SK-N-SH (cell line): ENCODE data around the gene NELFA. TPM values are rescaled to one million over a fixed set of nuclear protein-coding genes. Genes with fewer than 3 reads are reported as not detected.
"Not testable (repeated sequence)": the region's sequence is repeated elsewhere in the genome, so short reads cannot be mapped to it uniquely, and the experiment has no call there.

Experiments
- CTCF ChIA-PET: fragments of 300-600, 350-600 bp; formaldehyde crosslinking; extraction: SDS; loops from one replicate; lab custom pipeline; 2021; lab: Yijun Ruan, JAX
- POLR2A ChIA-PET: fragments of 350-600 bp; sonication (Branson Sonifier 250); formaldehyde crosslinking; extraction: SDS; loops from one replicate; lab custom pipeline; 2020; ENCODE audit warnings: antibody characterized with exemption, inconsistent platforms; lab: Yijun Ruan, JAX
- DNase-seq: peaks from one replicate; pipeline ENCODE4 v3.0.0; 2012
- H2AFZ ChIP-seq: fragments of 200-600 bp; sonication (generic); 2 replicates; pipeline ENCODE4 v1.8.1; 2016; ENCODE audit warnings: antibody characterized with exemption, mild to moderate bottlenecking, low read depth
- H3F3A ChIP-seq: fragments of 200-600 bp; sonication (generic); replicated peaks from 2 replicates; pipeline ENCODE3; 2016; ENCODE audit warnings: antibody characterized with exemption, mild to moderate bottlenecking; ENCODE audit not compliant: insufficient read depth
- H3K27ac ChIP-seq, 2 experiments: fragments of 200-500 bp in 1 of 2; fragments of 200-600 bp in 1 of 2; sonication (Bioruptor generic) in 1 of 2; sonication (generic), shearing (Covaris generic) in 1 of 2; 2 replicates each; pipeline versions ENCODE4 v1.5.1 to v1.6.1; 2014 to 2016; ENCODE audit warnings: low read depth in 2 of 2, inconsistent platforms in 1 of 2, low read length in 1 of 2, mild to moderate bottlenecking in 1 of 2, mixed read lengths in 1 of 2
- H3K27me3 ChIP-seq: fragments of 200-600 bp; sonication (generic), shearing (Covaris generic); 2 replicates; pipeline ENCODE4 v1.6.1; 2016; ENCODE audit warnings: mixed run types; ENCODE audit not compliant: insufficient read depth
- H3K36me3 ChIP-seq, 2 experiments: fragments of 200-500 bp in 1 of 2; fragments of 200-600 bp in 1 of 2; sonication (Bioruptor generic) in 1 of 2; sonication (generic) in 1 of 2; replicated peaks in 1 of 2; 2 replicates each; pipeline versions ENCODE3 to v1.5.1; 2014 to 2016; ENCODE audit warnings: low read length in 1 of 2, mild to moderate bottlenecking in 1 of 2; ENCODE audit not compliant: insufficient read depth in 2 of 2, control insufficient read depth in 1 of 2
- H3K4me1 ChIP-seq, 2 experiments: fragments of 200-500 bp in 1 of 2; fragments of 200-600 bp in 1 of 2; sonication (Bioruptor generic) in 1 of 2; sonication (generic), shearing (Covaris generic) in 1 of 2; 2 replicates each; pipeline versions ENCODE4 v1.5.1 to v1.6.1; 2014 to 2016; ENCODE audit warnings: low read depth in 1 of 2, low read length in 1 of 2, mixed run types in 1 of 2; ENCODE audit not compliant: insufficient read depth in 2 of 2, control insufficient read depth in 1 of 2
- H3K4me2 ChIP-seq: fragments of 200-600 bp; sonication (generic), shearing (Covaris generic); 2 replicates; pipeline ENCODE4 v1.6.1; 2017; ENCODE audit warnings: mixed run types
- H3K4me3 ChIP-seq, 2 experiments: fragments of 200-500 bp in 1 of 2; fragments of 200-600 bp in 1 of 2; sonication (Bioruptor generic) in 1 of 2; sonication (generic), shearing (Covaris generic) in 1 of 2; 2 replicates each; pipeline versions ENCODE4 v1.5.1 to v1.8.1; 2014 to 2016; ENCODE audit warnings: low read depth in 2 of 2, inconsistent platforms in 1 of 2, low read length in 1 of 2, mild to moderate bottlenecking in 1 of 2, mixed read lengths in 1 of 2, moderate library complexity in 1 of 2
- H3K79me2 ChIP-seq: fragments of 200-600 bp; sonication (generic); 2 replicates; pipeline ENCODE4 v1.8.1; 2017; ENCODE audit warnings: mild to moderate bottlenecking; ENCODE audit not compliant: insufficient read depth
- H3K9ac ChIP-seq: fragments of 200-600 bp; sonication (generic); 2 replicates; pipeline ENCODE4 v1.6.1; 2017; ENCODE audit warnings: mixed run types
- H3K9me2 ChIP-seq: fragments of 200-600 bp; sonication (generic); 2 replicates; pipeline ENCODE4 v1.6.1; 2017; ENCODE audit warnings: mixed run types
- H3K9me3 ChIP-seq: fragments of 200-600 bp; sonication (generic); 2 replicates; pipeline ENCODE4 v1.6.1; 2017; ENCODE audit warnings: mixed run types, mild to moderate bottlenecking, moderate library complexity
- H4K20me1 ChIP-seq: fragments of 200-600 bp; sonication (generic); 2 replicates; pipeline ENCODE4 v1.6.1; 2017; ENCODE audit warnings: mild to moderate bottlenecking, mixed run types; ENCODE audit not compliant: insufficient read depth
- CHD2 ChIP-seq: fragments of 150-350 bp; IDR thresholded peaks from 2 replicates; pipeline ENCODE4 v1.6.1; 2018; ENCODE audit warnings: low read length; ENCODE audit not compliant: partially characterized antibody
- CTCF ChIP-seq: fragments of 200-600 bp; sonication (generic); IDR thresholded peaks from 2 replicates; pipeline ENCODE4 v1.6.1; 2017; ENCODE audit warnings: antibody characterized with exemption, mild to moderate bottlenecking, moderate library complexity
- ELF1 ChIP-seq: IDR thresholded peaks from 2 replicates; pipeline ENCODE4 v1.4.0; 2012
- EZH2phosphoT487 ChIP-seq: fragments of 200-600 bp; sonication (generic); IDR thresholded peaks from 2 replicates; pipeline ENCODE4 v1.6.1; 2017; ENCODE audit warnings: low read depth, mixed run types, mild to moderate bottlenecking, antibody characterized with exemption, moderate library complexity, borderline replicate concordance
- FOXM1 ChIP-seq: IDR thresholded peaks from 2 replicates; pipeline ENCODE4 v1.4.0; 2012; ENCODE audit warnings: low read depth, mild to moderate bottlenecking
- IRF3 ChIP-seq: fragments of 150-350 bp; IDR thresholded peaks from 2 replicates; pipeline ENCODE4 v1.6.1; 2016; ENCODE audit warnings: mild to moderate bottlenecking, low read depth, low read length
- JUND ChIP-seq: IDR thresholded peaks from 2 replicates; pipeline ENCODE4 v1.4.0; 2012
- MEF2A ChIP-seq: IDR thresholded peaks from 2 replicates; pipeline ENCODE4 v1.4.0; 2012; ENCODE audit warnings: low read depth, borderline replicate concordance
- NRF1 ChIP-seq: IDR thresholded peaks from 2 replicates; pipeline ENCODE4 v1.6.1; 2012; ENCODE audit warnings: low read depth, mild to moderate bottlenecking, low read length
- RCOR1 ChIP-seq: fragments of 150-350 bp; IDR thresholded peaks from 2 replicates; pipeline ENCODE4 v1.6.1; 2017; ENCODE audit warnings: antibody characterized with exemption, low read length
- RXRA ChIP-seq: IDR thresholded peaks from 2 replicates; pipeline ENCODE4 v1.4.0; 2012; ENCODE audit warnings: low read depth, mild to moderate bottlenecking, borderline replicate concordance
- SIN3A ChIP-seq: IDR thresholded peaks from 2 replicates; pipeline ENCODE4 v1.6.1; 2012; ENCODE audit warnings: low read depth, mild to moderate bottlenecking, low read length, moderate library complexity, borderline replicate concordance
- TAF1 ChIP-seq: IDR thresholded peaks from 2 replicates; pipeline ENCODE4 v1.6.1; 2012; ENCODE audit warnings: low read depth, mild to moderate bottlenecking, low read length, moderate library complexity, borderline replicate concordance
- TCF12 ChIP-seq: IDR thresholded peaks from 2 replicates; pipeline ENCODE4 v1.4.0; 2012
- USF1 ChIP-seq: IDR thresholded peaks from 2 replicates; pipeline ENCODE4 v1.4.0; 2012; ENCODE audit warnings: low read depth, borderline replicate concordance
- YY1 ChIP-seq: IDR thresholded peaks from 2 replicates; pipeline ENCODE4 v1.4.0; 2012; ENCODE audit warnings: low read depth, mild to moderate bottlenecking
- WGBS: methylation state at CpG from one replicate; pipeline ENCODE4 v1.1.6; 2017; ENCODE audit warnings: low lambda C conversion rate; 5-methylcytosine and 5-hydroxymethylcytosine counted together
- polyA plus RNA-seq, 3 experiments: library from polyadenylated mRNA; depleted of rRNA; stranded (reverse); fragments of >200 nt; gene quantifications; 2 replicates each; pipeline ENCODE4 v1.2.3, GENCODE V29; 2012

The NELFA gene
- polyA plus RNA-seq, 1 of the 3 experiments (the other 2 are of a cell fraction) = 26.8 TPM

GRCh38 chr4:2036327-2036726 lies 27.6 kb upstream of the NELFA start:
- Histone ChIP-seq H3K9ac (no peak overlapping the region), H3F3A (peaks cover 5% of the 10 kb centered on the region), H3K9me2 (no peaks in the 10 kb centered on the region), H3K4me1 (no peaks in the 10 kb centered on the region; a peak in 1 of 4 replicates), H3K27ac (no peak overlapping the region), H3K9me3 (no peaks in the 10 kb centered on the region), H2AFZ (no peak overlapping the region), H3K36me3 (no peaks in the 10 kb centered on the region), H3K4me2 (no peak overlapping the region), H3K79me2 (no peaks in the 10 kb centered on the region), H4K20me1 (no peaks in the 10 kb centered on the region), H3K4me3 (no peak overlapping the region), H3K27me3 (no peaks in the 10 kb centered on the region)
- DNase-seq = no peak
- 94% methylated on average over 10 of the region's 10 CpGs for WGBS
- TF ChIP-seq RXRA (no peak), ELF1 (no peak), USF1 (no peak), YY1 (no peak)
- CTCF ChIA-PET = no interaction called here
- POLR2A ChIA-PET = interaction anchor here (1.0 kb wide), 1 partner anchor 22 kb away, joined by 3 read pairs; no protein-coding TSS in a partner anchor

- H3K4me2 ChIP-seq, DNase-seq, H2AFZ ChIP-seq, H3F3A ChIP-seq, H3K79me2 ChIP-seq, POLR2A ChIA-PET, H3K36me3 ChIP-seq, H3K9ac ChIP-seq, H3K27ac ChIP-seq, H3K9me3 ChIP-seq, H4K20me1 ChIP-seq, H3K27me3 ChIP-seq, H3K4me1 ChIP-seq, H3K9me2 ChIP-seq, CTCF ChIA-PET, H3K4me3 ChIP-seq: not testable (repeated sequence)
Observed at GRCh38 chr4:2031161-2031560, 22.4 kb upstream of the NELFA start.

- H3K27me3 ChIP-seq, POLR2A ChIA-PET, H3K4me1 ChIP-seq, H3K79me2 ChIP-seq, H3K9me3 ChIP-seq, H3K9me2 ChIP-seq, H3K27ac ChIP-seq, H3K4me3 ChIP-seq, H3K9ac ChIP-seq, H4K20me1 ChIP-seq, H2AFZ ChIP-seq, CTCF ChIA-PET, H3K4me2 ChIP-seq, H3F3A ChIP-seq, H3K36me3 ChIP-seq, DNase-seq: not testable (repeated sequence)
- WGBS = 46% methylated on average over 4 of the region's 4 CpGs
Observed at GRCh38 chr4:2027120-2027519, 18.3 kb upstream of the NELFA start.

GRCh38 chr4:2025817-2026216 lies 17.0 kb upstream of the NELFA start:
- ChIA-PET POLR2A (no interaction called here), CTCF (no interaction called here)
- Histone ChIP-seq H3K4me1 (no peaks in the 10 kb centered on the region), H3K4me3 (no peak overlapping the region), H3K27ac (no peak overlapping the region), H3F3A (no peaks in the 10 kb centered on the region), H3K9ac (no peak overlapping the region), H4K20me1 (no peaks in the 10 kb centered on the region), H3K79me2 (no peaks in the 10 kb centered on the region), H3K4me2 (no peak overlapping the region), H3K9me2 (no peaks in the 10 kb centered on the region), H3K36me3 (no peaks in the 10 kb centered on the region), H3K27me3 (no peaks in the 10 kb centered on the region), H2AFZ (no peak overlapping the region), H3K9me3 (no peaks in the 10 kb centered on the region)
- no peak for DNase-seq
- no peak for TF ChIP-seq CHD2
- no peak for TF ChIP-seq FOXM1
- no peak for TF ChIP-seq TAF1
- no peak for TF ChIP-seq EZH2phosphoT487
- TF ChIP-seq MEF2A = no peak
- no peak for TF ChIP-seq TCF12
- no peak for TF ChIP-seq RXRA
- TF ChIP-seq NRF1 = no peak
- no peak for TF ChIP-seq CTCF
- no peak for TF ChIP-seq IRF3
- no peak for TF ChIP-seq SIN3A
- no peak for TF ChIP-seq JUND
- TF ChIP-seq RCOR1 = no peak
